Measurements from ENCODE around the gene ASAP2. TPM values are rescaled to one million over a fixed set of nuclear protein-coding genes. Genes with fewer than 3 reads are reported as not detected.

ASAP2 gene
- total RNA-seq, 1 experiment from 2014 or later, result 60.3 TPM

DNA sequence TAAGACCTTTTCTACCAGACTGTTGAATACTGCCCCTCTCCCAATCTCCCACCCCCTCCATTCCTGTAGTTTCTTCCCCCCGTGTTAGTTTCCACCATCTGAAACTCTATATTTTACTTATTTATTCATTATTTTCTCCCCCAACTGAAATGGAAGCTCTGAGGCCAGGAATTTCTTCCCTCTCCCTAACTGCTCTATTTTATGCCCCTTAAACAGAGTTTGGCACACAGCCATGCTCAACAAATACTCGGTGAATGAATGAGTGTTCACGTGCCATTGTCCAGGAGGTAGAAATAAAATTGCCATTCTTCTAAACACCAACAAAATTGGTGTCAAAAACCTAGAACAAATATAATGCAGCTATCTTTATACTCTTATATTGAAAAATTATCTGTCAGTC lies 211.1 kb downstream of the ASAP2 start:
- DNase-seq, result no peak
- Histone ChIP-seq H3K4me3 (no peak overlapping the region), H3K36me3 (ENCODE audit: low read depth) (0 out of 2 replicates have a peak, but pooled peaks cover 3% of the 10 kb centered on the region), H2AFZ (no peak overlapping the region), H3K4me2 (no peak overlapping the region), H3K9me2 (ENCODE audit: insufficient read depth) (no peaks in the 10 kb centered on the region), H3K4me1 (replicated peaks; ENCODE audit: insufficient read depth) (peaks cover 9% of the 10 kb centered on the region), H3K27me3 (ENCODE audit: insufficient read depth, low read depth) (no peaks in the 10 kb centered on the region), H3K9me3 (ENCODE audit: insufficient read depth, low read depth) (no peaks in the 10 kb centered on the region), H3K27ac (no peak overlapping the region), H3K79me2 (ENCODE audit: low read depth) (peaks cover 56% of the 10 kb centered on the region), H3F3A (ENCODE audit: insufficient read depth, low read depth) (no peaks in the 10 kb centered on the region; the same call in 1 of the 2 replicates), H4K20me1 (ENCODE audit: insufficient read depth) (peaks cover 4% of the 10 kb centered on the region; the same call in 1 of the 2 replicates)
- TF ChIP-seq, protein P1, sequence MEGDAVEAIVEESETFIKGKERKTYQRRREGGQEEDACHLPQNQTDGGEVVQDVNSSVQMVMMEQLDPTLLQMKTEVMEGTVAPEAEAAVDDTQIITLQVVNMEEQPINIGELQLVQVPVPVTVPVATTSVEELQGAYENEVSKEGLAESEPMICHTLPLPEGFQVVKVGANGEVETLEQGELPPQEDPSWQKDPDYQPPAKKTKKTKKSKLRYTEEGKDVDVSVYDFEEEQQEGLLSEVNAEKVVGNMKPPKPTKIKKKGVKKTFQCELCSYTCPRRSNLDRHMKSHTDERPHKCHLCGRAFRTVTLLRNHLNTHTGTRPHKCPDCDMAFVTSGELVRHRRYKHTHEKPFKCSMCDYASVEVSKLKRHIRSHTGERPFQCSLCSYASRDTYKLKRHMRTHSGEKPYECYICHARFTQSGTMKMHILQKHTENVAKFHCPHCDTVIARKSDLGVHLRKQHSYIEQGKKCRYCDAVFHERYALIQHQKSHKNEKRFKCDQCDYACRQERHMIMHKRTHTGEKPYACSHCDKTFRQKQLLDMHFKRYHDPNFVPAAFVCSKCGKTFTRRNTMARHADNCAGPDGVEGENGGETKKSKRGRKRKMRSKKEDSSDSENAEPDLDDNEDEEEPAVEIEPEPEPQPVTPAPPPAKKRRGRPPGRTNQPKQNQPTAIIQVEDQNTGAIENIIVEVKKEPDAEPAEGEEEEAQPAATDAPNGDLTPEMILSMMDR (conservative IDR thresholded peaks at IDR 0.05), result no peak
- CTCF ChIA-PET, result interaction anchor here (0.6 kb wide), 2 partner anchors 27 to 33 kb away, joined by 10 to 11 read pairs; no protein-coding TSS in a partner anchor
- no TSS peak for BruUV-seq (replicated peaks)
- intact Hi-C loops (cut with micrococcal nuclease; ENCODE audit: unreplicated experiment), result no loop called here
- POLR2A ChIA-PET (ENCODE audit: unreplicated experiment), result no interaction called here

GRCh38 chr2:9418746-9419145 lies 212.1 kb downstream of the ASAP2 start:
- no peak overlapping the region for H3K27ac ChIP-seq
- no peak for DNase-seq
- intact Hi-C loops (cut with micrococcal nuclease; ENCODE audit: unreplicated experiment), result no loop called here
- TF ChIP-seq EZH2 (IDR thresholded peaks at IDR 0.05; ENCODE audit: low read depth), result no peak
- TF ChIP-seq, protein P1 (conservative IDR thresholded peaks at IDR 0.05), result no peak
- H3K4me1 ChIP-seq (replicated peaks; ENCODE audit: insufficient read depth), result peaks cover 9% of the 10 kb centered on the region
- ChIA-PET POLR2A (ENCODE audit: unreplicated experiment) (no interaction called here), CTCF (no interaction called here)
- H3K9me2 ChIP-seq (ENCODE audit: insufficient read depth), result no peaks in the 10 kb centered on the region
- H3K4me2 ChIP-seq, result no peak overlapping the region
- H3K27me3 ChIP-seq (ENCODE audit: insufficient read depth, low read depth), result no peaks in the 10 kb centered on the region
- no peak overlapping the region for H2AFZ ChIP-seq
- peaks cover 60% of the 10 kb centered on the region for H3K79me2 ChIP-seq (ENCODE audit: low read depth)
- H3K36me3 ChIP-seq (ENCODE audit: low read depth), result 0 out of 2 replicates have a peak, but pooled peaks cover 3% of the 10 kb centered on the region
- no peaks in the 10 kb centered on the region for H3F3A ChIP-seq (ENCODE audit: insufficient read depth, low read depth)
- no peak overlapping the region for H3K4me3 ChIP-seq
- BruUV-seq (replicated peaks), result no TSS peak
- no peaks in the 10 kb centered on the region for H3K9me3 ChIP-seq (ENCODE audit: insufficient read depth, low read depth)
- H4K20me1 ChIP-seq (ENCODE audit: insufficient read depth), result peaks cover 4% of the 10 kb centered on the region; the same call in 1 of the 2 replicates

GRCh38 chr2:9419541-9419940 lies 212.9 kb downstream of the ASAP2 start:
- Histone ChIP-seq H3K36me3 (ENCODE audit: low read depth) (no peaks in the 10 kb centered on the region), H4K20me1 (ENCODE audit: insufficient read depth) (peaks cover 4% of the 10 kb centered on the region; the same call in 1 of the 2 replicates), H3K4me1 (replicated peaks; ENCODE audit: insufficient read depth) (peaks cover 12% of the 10 kb centered on the region), H3K4me2 (no peak overlapping the region), H3K9me3 (ENCODE audit: insufficient read depth, low read depth) (no peaks in the 10 kb centered on the region), H3K27me3 (ENCODE audit: insufficient read depth, low read depth) (no peaks in the 10 kb centered on the region), H3K4me3 (no peak overlapping the region), H3K27ac (no peak overlapping the region), H3K9me2 (ENCODE audit: insufficient read depth) (no peaks in the 10 kb centered on the region), H3F3A (ENCODE audit: insufficient read depth, low read depth) (no peaks in the 10 kb centered on the region), H3K79me2 (ENCODE audit: low read depth) (peaks cover 68% of the 10 kb centered on the region), H2AFZ (no peak overlapping the region)
- intact Hi-C loops (cut with micrococcal nuclease; ENCODE audit: unreplicated experiment), result no loop called here
- BruUV-seq (replicated peaks), result no TSS peak
- CTCF ChIA-PET, result no interaction called here
- no peak for DNase-seq
- TF ChIP-seq, protein P1 (conservative IDR thresholded peaks at IDR 0.05), result no peak
- POLR2A ChIA-PET (ENCODE audit: unreplicated experiment), result no interaction called here

Data from PC-9 (cell line).